ENCODE results near the gene HCLS1. TPM values are rescaled to one million over a fixed set of nuclear protein-coding genes. Genes with fewer than 3 reads are reported as not detected.

Gene HCLS1
- total RNA-seq, 1 experiment from 2014 or later: 1.2 TPM

DNA sequence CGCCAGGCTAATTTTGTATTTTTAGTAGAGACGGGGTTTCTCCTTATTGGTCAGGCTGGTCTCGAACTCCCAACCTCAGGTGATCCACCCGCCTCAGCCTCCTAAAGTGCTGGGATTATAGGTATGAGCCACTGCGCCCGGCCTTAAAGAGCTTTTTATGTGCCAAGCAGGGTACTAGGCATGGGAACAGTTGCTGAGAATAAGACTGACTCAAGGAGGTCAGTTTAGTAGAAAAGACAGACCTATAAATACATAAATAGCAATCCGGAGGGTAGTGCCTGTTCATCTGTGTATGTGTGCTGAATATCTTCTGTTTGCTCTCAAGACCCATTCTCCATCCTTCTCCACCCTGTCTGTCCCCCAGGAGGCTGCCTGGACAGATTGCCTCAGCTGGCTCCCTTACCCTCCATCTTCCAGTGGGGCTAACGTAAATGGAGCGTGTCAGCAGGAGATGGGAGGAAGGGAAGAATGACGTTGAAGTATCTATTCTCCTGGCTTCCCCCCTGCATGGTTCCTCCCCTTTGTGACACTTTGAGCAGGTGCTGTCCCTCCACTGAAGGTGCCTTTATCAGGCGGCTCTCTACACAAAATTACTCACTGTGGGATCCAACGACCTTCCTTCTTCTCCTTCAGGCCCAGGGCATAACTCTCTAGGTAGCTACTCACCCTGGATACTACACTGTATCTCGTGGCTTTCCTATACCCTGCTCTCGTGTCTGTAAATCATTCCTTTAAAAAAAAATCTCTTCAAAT lies 36.4 kb downstream of the HCLS1 start:
- Mint-ChIP-seq H3K4me3 (no peak overlapping the region), H3K27ac (peak overlapping the region in 2 of 3 experiments; percentile 17 to 47; a peak in 3 of 7 replicates), H3K9me3 (no peaks in the 10 kb centered on the region), H3K36me3 (ENCODE audit: insufficient read depth in 1 of 3, low read depth in 3 of 3) (no peaks in the 10 kb centered on the region), H3K27me3 (ENCODE audit: low read depth) (no peaks in the 10 kb centered on the region; the same call in 1 of the 2 replicates), H3K4me1 (peaks cover 21 to 22% of the 10 kb centered on the region in 2 experiments)
- H4K8ac ChIP-seq (replicated peaks; ENCODE audit: insufficient read length, low read depth, low read length): no peak overlapping the region
- DNase-seq: no peak
- H3K27ac ChIP-seq (ENCODE audit: insufficient read length, low read depth, low read length): no peak overlapping the region
- no peak overlapping the region for H3K18ac ChIP-seq (ENCODE audit: insufficient read length, low read depth, low read length)
- no peak overlapping the region for H4K91ac ChIP-seq (ENCODE audit: insufficient read length, low read depth, low read length)
- H3K4ac ChIP-seq (ENCODE audit: low read depth, low read length): no peak overlapping the region
- no peak overlapping the region for H2BK120ac ChIP-seq (ENCODE audit: low read depth, low read length, poor library complexity, severe bottlenecking)
- H2BK12ac ChIP-seq (ENCODE audit: insufficient read length, low read depth, low read length): no peak overlapping the region
- no peaks in the 10 kb centered on the region for H3K79me2 ChIP-seq (ENCODE audit: insufficient read depth, low read length)
- no peak overlapping the region for H2AFZ ChIP-seq (ENCODE audit: low read length)
- no peaks in the 10 kb centered on the region for H3K9me3 ChIP-seq (ENCODE audit: control insufficient read depth, low read depth, low read length)
- no peak overlapping the region for H2BK5ac ChIP-seq (ENCODE audit: insufficient read length, low read length)
- peaks cover 8% of the 10 kb centered on the region for H3K4me1 ChIP-seq (ENCODE audit: insufficient read depth, low read length)
- H3K27me3 ChIP-seq (ENCODE audit: insufficient read depth, low read length): no peaks in the 10 kb centered on the region
- H3K23ac ChIP-seq (ENCODE audit: insufficient read length, low read depth, low read length): no peak overlapping the region
- H3K56ac ChIP-seq (ENCODE audit: insufficient read length, low read depth, low read length): no peak overlapping the region
- no peaks in the 10 kb centered on the region for H4K20me1 ChIP-seq (ENCODE audit: control insufficient read depth, insufficient read depth, insufficient read length)
- no CpG with 5 or more reads among the region's 14 CpGs for WGBS (ENCODE audit: extremely low coverage, insufficient read length, low lambda C conversion rate)
- no peaks in the 10 kb centered on the region for H3K79me1 ChIP-seq (ENCODE audit: insufficient read depth, low read depth, low read length, poor library complexity, severe bottlenecking)
- no peak overlapping the region for H3K9ac ChIP-seq (ENCODE audit: extremely low read depth, insufficient read length, low read length)
- H2BK15ac ChIP-seq (ENCODE audit: low read depth, low read length): no peak overlapping the region
- H2BK20ac ChIP-seq (ENCODE audit: low read depth, low read length, poor library complexity, severe bottlenecking): no peak overlapping the region
- H3K4me2 ChIP-seq (ENCODE audit: insufficient read depth, insufficient read length, low read length): no peak overlapping the region
- no peak overlapping the region for H3K14ac ChIP-seq (ENCODE audit: insufficient read depth, low read length)
- no peaks in the 10 kb centered on the region for H3K23me2 ChIP-seq (ENCODE audit: insufficient read length, low read depth, low read length, poor library complexity, severe bottlenecking)
- H3T11ph ChIP-seq (ENCODE audit: low read length): no peak overlapping the region
- no peak overlapping the region for H4K5ac ChIP-seq (ENCODE audit: insufficient read length, low read depth, low read length)
- no peak overlapping the region for H2AK5ac ChIP-seq (ENCODE audit: insufficient read length, low read length)
- TF ChIP-seq, protein P1, sequence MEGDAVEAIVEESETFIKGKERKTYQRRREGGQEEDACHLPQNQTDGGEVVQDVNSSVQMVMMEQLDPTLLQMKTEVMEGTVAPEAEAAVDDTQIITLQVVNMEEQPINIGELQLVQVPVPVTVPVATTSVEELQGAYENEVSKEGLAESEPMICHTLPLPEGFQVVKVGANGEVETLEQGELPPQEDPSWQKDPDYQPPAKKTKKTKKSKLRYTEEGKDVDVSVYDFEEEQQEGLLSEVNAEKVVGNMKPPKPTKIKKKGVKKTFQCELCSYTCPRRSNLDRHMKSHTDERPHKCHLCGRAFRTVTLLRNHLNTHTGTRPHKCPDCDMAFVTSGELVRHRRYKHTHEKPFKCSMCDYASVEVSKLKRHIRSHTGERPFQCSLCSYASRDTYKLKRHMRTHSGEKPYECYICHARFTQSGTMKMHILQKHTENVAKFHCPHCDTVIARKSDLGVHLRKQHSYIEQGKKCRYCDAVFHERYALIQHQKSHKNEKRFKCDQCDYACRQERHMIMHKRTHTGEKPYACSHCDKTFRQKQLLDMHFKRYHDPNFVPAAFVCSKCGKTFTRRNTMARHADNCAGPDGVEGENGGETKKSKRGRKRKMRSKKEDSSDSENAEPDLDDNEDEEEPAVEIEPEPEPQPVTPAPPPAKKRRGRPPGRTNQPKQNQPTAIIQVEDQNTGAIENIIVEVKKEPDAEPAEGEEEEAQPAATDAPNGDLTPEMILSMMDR (conservative IDR thresholded peaks at IDR 0.05): no peak

Measured in H9 (cell line).